ENCODE data around the gene C1QL1. TPM values are rescaled to one million over a fixed set of nuclear protein-coding genes. Genes with fewer than 3 reads are reported as not detected.

C1QL1 gene
- total RNA-seq, 2 donors from 2014 or later: 2.3 to 2.9 TPM

- peak overlapping the region in 2 of 4 donors; percentile 55 to 72 for H3K27ac ChIP-seq
- ATAC-seq: no peak
- 72 to 84% methylated on average over 6 to 9 of the region's 9 CpGs for WGBS, 2 donors
Observed at GRCh38 chr17:44941712-44942331, 26.3 kb downstream of the C1QL1 start.

GRCh38 chr17:44940768-44941167 is 27.3 kb downstream of the C1QL1 start:
- WGBS, 2 donors: 36 to 39% methylated on average over 1 of the region's 1 CpG
- H3K4me1 ChIP-seq: peaks cover 20% of the 10 kb centered on the region
- ATAC-seq: peak; percentile 12
- intact Hi-C loops (cut with DNase I): no loop called here
- no peaks in the 10 kb centered on the region for H3K9me3 ChIP-seq
- TF ChIP-seq POLR2A (IDR thresholded peaks at IDR 0.05) (no peak), CTCF (IDR thresholded peaks at IDR 0.05) (no peak)
- no peaks in the 10 kb centered on the region for H3K36me3 ChIP-seq (replicated peaks in 1 of 2; ENCODE audit: insufficient read depth in 1 of 2, low read depth in 2 of 2)
- no peak for DNase-seq
- peak overlapping the region in 3 of 4 donors; percentile 43 to 72 (median 49) for H3K27ac ChIP-seq
- H3K4me3 ChIP-seq: no peak overlapping the region
- no peaks in the 10 kb centered on the region for H3K27me3 ChIP-seq

More at GRCh38 chr17:44941712-44942331, 26.3 kb downstream of the C1QL1 start:
- Histone ChIP-seq H3K4me3 (no peak overlapping the region), H3K4me1 (peaks cover 20% of the 10 kb centered on the region), H3K27me3 (no peaks in the 10 kb centered on the region), H3K9me3 (no peaks in the 10 kb centered on the region), H3K36me3 (replicated peaks in 1 of 2; ENCODE audit: insufficient read depth in 1 of 2, low read depth in 2 of 2) (no peaks in the 10 kb centered on the region)
- TF ChIP-seq CTCF (IDR thresholded peaks at IDR 0.05): no peak
- no peak for TF ChIP-seq POLR2A (IDR thresholded peaks at IDR 0.05)
- no peak for DNase-seq
- intact Hi-C loops (cut with DNase I): no loop called here

- Histone ChIP-seq H3K4me3 (no peak overlapping the region), H3K36me3 (replicated peaks in 1 of 2; ENCODE audit: insufficient read depth in 1 of 2, low read depth in 2 of 2) (no peaks in the 10 kb centered on the region), H3K27me3 (no peaks in the 10 kb centered on the region), H3K27ac (peak overlapping the region in 3 of 4 donors; percentile 43 to 72 (median 49)), H3K4me1 (peaks cover 20% of the 10 kb centered on the region), H3K9me3 (no peaks in the 10 kb centered on the region)
- intact Hi-C loops (cut with DNase I): no loop called here
- peak in 2 of 4 donors; percentile 51 to 54 for DNase-seq
- ATAC-seq: peak; percentile 90
- no peak for TF ChIP-seq POLR2A (IDR thresholded peaks at IDR 0.05)
- TF ChIP-seq CTCF (IDR thresholded peaks at IDR 0.05): no peak
- 47 to 51% methylated on average over 4 of the region's 4 CpGs for WGBS, 2 donors
Observed at GRCh38 chr17:44940317-44940716, 27.8 kb downstream of the C1QL1 start.

- TF ChIP-seq POLR2A (IDR thresholded peaks at IDR 0.05) (no peak), CTCF (IDR thresholded peaks at IDR 0.05) (no peak)
- no peak overlapping the region for H3K27ac ChIP-seq
- no peaks in the 10 kb centered on the region for H3K27me3 ChIP-seq
- peaks cover 5% of the 10 kb centered on the region for H3K4me1 ChIP-seq
- WGBS, 2 donors: 86 to 93% methylated on average over 7 to 9 of the region's 9 CpGs
- H3K4me3 ChIP-seq: no peak overlapping the region
- intact Hi-C loops (cut with DNase I): no loop called here
- DNase-seq: no peak
- H3K36me3 ChIP-seq (replicated peaks in 1 of 2; ENCODE audit: insufficient read depth in 1 of 2, low read depth in 2 of 2): no peaks in the 10 kb centered on the region
- H3K9me3 ChIP-seq: no peaks in the 10 kb centered on the region
- ATAC-seq: no peak
Observed at GRCh38 chr17:44935116-44935515, 33.0 kb downstream of the C1QL1 start.

GRCh38 chr17:44934745-44935105 is 33.4 kb downstream of the C1QL1 start:
- H3K9me3 ChIP-seq: no peaks in the 10 kb centered on the region
- H3K4me1 ChIP-seq: peaks cover 1% of the 10 kb centered on the region
- intact Hi-C loops (cut with DNase I): loop anchor here (5.0 kb wide), 1 partner anchor 73 kb away; no protein-coding TSS in a partner anchor
- no peak for DNase-seq
- WGBS, 2 donors: 93 to 95% methylated on average over 9 to 10 of the region's 10 CpGs
- ATAC-seq: no peak
- TF ChIP-seq POLR2A (IDR thresholded peaks at IDR 0.05) (no peak), CTCF (IDR thresholded peaks at IDR 0.05) (no peak)
- H3K36me3 ChIP-seq (replicated peaks in 1 of 2; ENCODE audit: insufficient read depth in 1 of 2, low read depth in 2 of 2): no peaks in the 10 kb centered on the region
- H3K4me3 ChIP-seq: no peak overlapping the region
- H3K27ac ChIP-seq: no peak overlapping the region
- H3K27me3 ChIP-seq: no peaks in the 10 kb centered on the region

All from body of pancreas (tissue), 4 donors.